Kidney capillary endothelial cell (primary cell): ENCODE measurements around the gene TSPAN32.
"Not testable (repeated sequence)": the region's sequence is repeated elsewhere in the genome, so short reads cannot be mapped to it uniquely, and the experiment has no call there.

Experiments
- DNase-seq: peaks from one replicate; pipeline ENCODE4 v3.0.0-alpha.2; 2018; ENCODE audit warnings: low spot score

TSPAN32 gene

GRCh38 chr11:2343502-2343901, 41.7 kb downstream of the TSPAN32 start:
- no peak for DNase-seq

GRCh38 chr11:2345050-2345449, 43.2 kb downstream of the TSPAN32 start:
- no peak for DNase-seq

GRCh38 chr11:2346014-2346413, 44.2 kb downstream of the TSPAN32 start:
- DNase-seq: no peak

- no peak for DNase-seq
Observed at GRCh38 chr11:2346586-2347307, 44.9 kb downstream of the TSPAN32 start.

- no peak for DNase-seq
Observed at GRCh38 chr11:2347308-2347830, 45.6 kb downstream of the TSPAN32 start.

GRCh38 chr11:2348986-2349385, 47.2 kb downstream of the TSPAN32 start:
- DNase-seq: no peak

GRCh38 chr11:2351701-2352100, 49.9 kb downstream of the TSPAN32 start:
- DNase-seq: no peak

GRCh38 chr11:2352420-2352819, 50.6 kb downstream of the TSPAN32 start:
- no peak for DNase-seq

GRCh38 chr11:2355000-2355644, 53.3 kb downstream of the TSPAN32 start:
- DNase-seq: no peak

- no peak for DNase-seq
Observed at GRCh38 chr11:2357246-2357645, 55.4 kb downstream of the TSPAN32 start.

- DNase-seq: not testable (repeated sequence)
Observed at GRCh38 chr11:2357651-2358050, 55.8 kb downstream of the TSPAN32 start.

- no peak for DNase-seq
Observed at GRCh38 chr11:2358754-2359442, 57.1 kb downstream of the TSPAN32 start.

- DNase-seq: no peak
Observed at GRCh38 chr11:2359557-2359956, 57.7 kb downstream of the TSPAN32 start.

GRCh38 chr11:2360081-2360642, 58.3 kb downstream of the TSPAN32 start:
- no peak for DNase-seq

GRCh38 chr11:2361565-2361964, 59.8 kb downstream of the TSPAN32 start:
- DNase-seq: no peak

- no peak for DNase-seq
Observed at GRCh38 chr11:2362414-2362813, 60.6 kb downstream of the TSPAN32 start.

GRCh38 chr11:2363130-2363529, 61.3 kb downstream of the TSPAN32 start:
- no peak for DNase-seq

- DNase-seq: no peak
Observed at GRCh38 chr11:2363577-2364370, 62.0 kb downstream of the TSPAN32 start.

- not testable (repeated sequence) for DNase-seq
Observed at GRCh38 chr11:2364386-2364785, 62.6 kb downstream of the TSPAN32 start.

GRCh38 chr11:2365571-2366210, 63.9 kb downstream of the TSPAN32 start:
- no peak for DNase-seq

GRCh38 chr11:2366276-2366675, 64.5 kb downstream of the TSPAN32 start:
- DNase-seq: no peak
